OCI-LY3 (cell line): Measurements from ENCODE around the gene C3orf33.

Experiments
- CTCF ChIP-seq: fragments of 200-600, 300-600 bp; sonication (generic); IDR thresholded peaks from 2 replicates; pipeline ENCODE4 v1.5.1; 2014; ENCODE audit warnings: antibody characterized with exemption, low read length, low read depth
- EZH2phosphoT487 ChIP-seq: fragments of 200-600 bp; shearing (Covaris generic); IDR thresholded peaks from 2 replicates; pipeline ENCODE4 v1.6.1; 2018; ENCODE audit warnings: antibody characterized with exemption, mixed run types, low read depth

GRCh38 chr3:155714295-155714718 lies 91.8 kb downstream of the C3orf33 start:
- TF ChIP-seq CTCF (no peak), EZH2phosphoT487 (no peak)
